Gastroesophageal sphincter (tissue), 3 donors: ENCODE data around the gene SF3A1.
A peak's percentile ranks its signal among the peaks of the same experiment; 100 is the strongest.

Experiments
- POLR2AphosphoS5 ChIP-seq: sonication (generic); formaldehyde crosslinking; IDR thresholded peaks from one replicate; pipeline ENCODE4 v1.6.1; 2017; ENCODE audit warnings: antibody characterized with exemption
- TF ChIP-seq, protein P1 (sequence below), 4 experiments: fragments of 200-600 bp in 2 of 4; fragments of 450-650 bp in 2 of 4; sonication (generic) in 1 of 4; IDR thresholded peaks; one replicate each; pipeline ENCODE4 v1.5.1; 2017 to 2019; ENCODE audit warnings: antibody characterized with exemption in 4 of 4, mild to moderate bottlenecking in 2 of 4, moderate library complexity in 2 of 4

GRCh38 chr22:30309951-30310741 lies 46.5 kb downstream of the SF3A1 start:
- TF ChIP-seq, protein P1, sequence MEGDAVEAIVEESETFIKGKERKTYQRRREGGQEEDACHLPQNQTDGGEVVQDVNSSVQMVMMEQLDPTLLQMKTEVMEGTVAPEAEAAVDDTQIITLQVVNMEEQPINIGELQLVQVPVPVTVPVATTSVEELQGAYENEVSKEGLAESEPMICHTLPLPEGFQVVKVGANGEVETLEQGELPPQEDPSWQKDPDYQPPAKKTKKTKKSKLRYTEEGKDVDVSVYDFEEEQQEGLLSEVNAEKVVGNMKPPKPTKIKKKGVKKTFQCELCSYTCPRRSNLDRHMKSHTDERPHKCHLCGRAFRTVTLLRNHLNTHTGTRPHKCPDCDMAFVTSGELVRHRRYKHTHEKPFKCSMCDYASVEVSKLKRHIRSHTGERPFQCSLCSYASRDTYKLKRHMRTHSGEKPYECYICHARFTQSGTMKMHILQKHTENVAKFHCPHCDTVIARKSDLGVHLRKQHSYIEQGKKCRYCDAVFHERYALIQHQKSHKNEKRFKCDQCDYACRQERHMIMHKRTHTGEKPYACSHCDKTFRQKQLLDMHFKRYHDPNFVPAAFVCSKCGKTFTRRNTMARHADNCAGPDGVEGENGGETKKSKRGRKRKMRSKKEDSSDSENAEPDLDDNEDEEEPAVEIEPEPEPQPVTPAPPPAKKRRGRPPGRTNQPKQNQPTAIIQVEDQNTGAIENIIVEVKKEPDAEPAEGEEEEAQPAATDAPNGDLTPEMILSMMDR (IDR thresholded peaks at IDR 0.05) = no peak
- peak; percentile 97 for TF ChIP-seq POLR2AphosphoS5
